ENCODE results near the gene JADE2.
"Not testable (repeated sequence)": the region's sequence is repeated elsewhere in the genome, so short reads cannot be mapped to it uniquely, and the experiment has no call there.

JADE2 gene

GRCh38 chr5:134552301-134552700, 26.8 kb downstream of the JADE2 start:
- DNase-seq (ENCODE audit: low read depth) = no peak

GRCh38 chr5:134552716-134553115, 27.2 kb downstream of the JADE2 start:
- DNase-seq (ENCODE audit: low read depth) = not testable (repeated sequence)

DNA sequence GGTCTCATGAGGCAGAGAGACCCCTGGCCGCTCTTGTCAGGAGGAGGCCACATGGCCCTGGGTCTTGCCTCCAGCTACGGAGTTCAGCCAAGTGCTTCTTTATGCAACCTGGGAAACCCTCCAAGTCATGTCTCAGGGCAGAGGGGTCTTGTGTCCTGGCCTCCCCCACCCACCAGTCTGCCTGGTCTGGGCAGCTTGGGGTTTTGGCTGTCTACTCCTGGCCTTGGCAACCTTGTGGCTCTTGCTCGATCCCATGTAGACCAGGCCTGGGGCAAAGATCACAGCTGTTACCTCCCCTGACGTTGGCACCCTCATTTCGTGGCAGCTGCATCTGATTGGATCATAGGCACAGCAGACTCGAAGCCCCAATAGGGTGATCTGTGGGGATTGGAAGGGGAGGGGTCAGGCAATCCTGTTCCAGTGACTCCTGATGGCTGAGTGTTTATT, 28.4 kb downstream of the JADE2 start:
- DNase-seq (ENCODE audit: low read depth) = no peak

- DNase-seq (ENCODE audit: low read depth) = no peak
Measured at GRCh38 chr5:134554319-134555222, 29.1 kb downstream of the JADE2 start.

DNA sequence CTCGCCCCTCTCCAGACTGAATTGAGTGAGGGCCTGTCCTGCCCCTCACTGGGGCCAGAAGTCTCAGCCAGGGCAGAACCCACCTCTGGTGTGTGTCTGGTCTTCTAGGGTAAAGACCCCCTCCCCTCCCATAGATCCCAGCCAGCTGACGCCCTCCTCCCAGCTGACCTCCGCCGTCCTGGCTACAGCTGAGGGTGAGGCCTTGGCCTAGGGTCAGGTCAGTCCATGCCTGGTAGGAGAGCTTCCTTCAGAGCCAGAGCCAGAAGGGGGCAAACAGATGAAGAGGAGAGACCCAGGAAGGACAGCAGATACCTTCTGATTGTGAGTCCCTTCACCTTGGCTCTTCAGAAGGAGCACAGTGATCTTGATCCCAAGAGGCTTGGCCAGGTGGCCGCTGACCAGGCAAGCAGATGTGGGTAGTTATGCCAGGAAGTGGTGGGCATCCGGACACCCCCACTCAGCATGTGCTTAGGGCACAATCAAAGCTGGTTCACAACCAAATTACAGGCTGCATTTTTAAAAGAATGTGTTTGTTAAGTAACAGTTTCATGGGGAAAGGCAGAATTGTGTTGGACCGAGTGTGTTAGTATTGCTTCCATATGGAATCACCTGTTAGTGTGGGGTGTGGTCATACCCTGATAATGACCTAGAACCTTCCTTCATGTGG, 29.9 kb downstream of the JADE2 start:
- no peak for DNase-seq (ENCODE audit: low read depth)

DNA sequence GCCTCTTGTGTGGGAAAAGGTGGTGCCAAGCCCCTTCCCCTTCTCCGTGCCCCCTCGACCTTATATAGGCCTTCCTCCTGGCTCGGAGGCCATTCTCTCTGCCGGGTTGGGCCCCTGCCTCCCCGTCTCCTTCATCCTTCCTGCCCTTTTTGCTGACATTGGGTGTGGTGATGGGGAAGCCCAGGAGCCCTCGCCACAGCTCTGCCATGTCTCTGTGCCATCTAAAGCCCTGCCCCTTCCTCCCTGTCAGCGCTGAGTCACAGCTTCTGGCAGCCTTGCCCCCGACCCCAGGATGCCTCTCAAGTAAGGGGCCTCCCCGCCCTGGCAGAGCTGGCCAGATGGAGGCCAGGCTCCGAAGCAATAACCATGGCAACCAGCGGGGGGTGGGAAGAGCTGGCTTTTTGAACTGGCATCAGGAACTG, 30.4 kb downstream of the JADE2 start:
- DNase-seq (ENCODE audit: low read depth) = peak; percentile 52

DNA sequence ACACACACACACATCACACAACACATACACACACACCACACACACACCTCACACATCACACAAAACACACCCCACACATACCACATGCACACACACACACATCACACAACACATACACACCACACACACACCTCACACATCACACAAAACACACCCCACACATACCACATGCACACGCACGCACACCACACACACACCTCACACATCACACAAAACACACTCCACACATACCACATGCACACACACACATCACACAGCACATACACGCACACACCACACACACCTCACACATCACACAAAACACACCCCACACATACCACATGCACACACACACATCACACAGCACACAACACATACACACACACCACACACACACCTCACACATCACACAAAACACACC, 31.1 kb downstream of the JADE2 start:
- not testable (repeated sequence) for DNase-seq (ENCODE audit: low read depth)

DNA sequence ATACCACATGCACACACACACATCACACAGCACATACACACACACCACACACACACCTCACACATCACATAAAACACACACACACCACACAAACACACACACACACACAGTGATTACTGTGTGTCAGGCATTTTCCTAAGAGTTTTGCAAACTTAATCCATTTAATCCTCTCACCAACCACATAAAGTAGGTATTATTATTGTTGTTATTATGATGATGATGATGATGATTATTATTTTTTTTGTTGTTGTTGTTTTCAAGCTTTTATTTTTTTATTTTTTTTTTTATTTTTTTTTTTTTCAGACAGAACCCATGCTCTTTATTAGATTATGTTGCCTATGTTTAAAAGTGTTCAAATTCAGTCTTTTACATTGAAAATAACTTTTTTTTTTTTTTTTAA, 31.5 kb downstream of the JADE2 start:
- no peak for DNase-seq (ENCODE audit: low read depth)

- DNase-seq (ENCODE audit: low read depth) = no peak
Measured at GRCh38 chr5:134559672-134560071, 34.2 kb downstream of the JADE2 start.

- no peak for DNase-seq (ENCODE audit: low read depth)
Measured at GRCh38 chr5:134560698-134561097, 35.2 kb downstream of the JADE2 start.

DNA sequence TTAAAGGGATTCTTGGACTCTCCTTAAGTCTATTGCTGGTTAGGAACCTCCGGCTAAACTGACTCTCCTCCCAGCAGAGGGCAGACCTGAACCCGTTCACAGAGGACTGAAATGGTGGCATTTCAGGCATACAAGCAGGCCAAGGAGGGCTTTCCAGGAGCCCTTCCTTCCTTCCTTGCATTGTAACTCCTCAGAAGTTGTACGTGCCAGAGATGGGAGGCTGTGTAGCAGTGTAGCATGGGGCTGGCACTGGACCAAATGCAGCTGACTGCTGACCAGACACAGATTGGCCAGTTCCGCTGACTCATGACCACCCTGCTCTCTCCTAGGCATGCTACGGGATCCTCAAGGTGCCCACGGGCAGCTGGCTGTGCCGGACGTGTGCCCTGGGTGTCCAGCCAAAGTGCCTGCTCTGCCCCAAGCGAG, 36.4 kb downstream of the JADE2 start:
- no peak for DNase-seq (ENCODE audit: low read depth)

GRCh38 chr5:134563221-134563620, 37.8 kb downstream of the JADE2 start:
- no peak for DNase-seq (ENCODE audit: low read depth)

GRCh38 chr5:134563962-134564361, 38.5 kb downstream of the JADE2 start:
- DNase-seq (ENCODE audit: low read depth) = no peak

GRCh38 chr5:134564396-134564795, 38.9 kb downstream of the JADE2 start:
- DNase-seq (ENCODE audit: low read depth) = no peak

DNA sequence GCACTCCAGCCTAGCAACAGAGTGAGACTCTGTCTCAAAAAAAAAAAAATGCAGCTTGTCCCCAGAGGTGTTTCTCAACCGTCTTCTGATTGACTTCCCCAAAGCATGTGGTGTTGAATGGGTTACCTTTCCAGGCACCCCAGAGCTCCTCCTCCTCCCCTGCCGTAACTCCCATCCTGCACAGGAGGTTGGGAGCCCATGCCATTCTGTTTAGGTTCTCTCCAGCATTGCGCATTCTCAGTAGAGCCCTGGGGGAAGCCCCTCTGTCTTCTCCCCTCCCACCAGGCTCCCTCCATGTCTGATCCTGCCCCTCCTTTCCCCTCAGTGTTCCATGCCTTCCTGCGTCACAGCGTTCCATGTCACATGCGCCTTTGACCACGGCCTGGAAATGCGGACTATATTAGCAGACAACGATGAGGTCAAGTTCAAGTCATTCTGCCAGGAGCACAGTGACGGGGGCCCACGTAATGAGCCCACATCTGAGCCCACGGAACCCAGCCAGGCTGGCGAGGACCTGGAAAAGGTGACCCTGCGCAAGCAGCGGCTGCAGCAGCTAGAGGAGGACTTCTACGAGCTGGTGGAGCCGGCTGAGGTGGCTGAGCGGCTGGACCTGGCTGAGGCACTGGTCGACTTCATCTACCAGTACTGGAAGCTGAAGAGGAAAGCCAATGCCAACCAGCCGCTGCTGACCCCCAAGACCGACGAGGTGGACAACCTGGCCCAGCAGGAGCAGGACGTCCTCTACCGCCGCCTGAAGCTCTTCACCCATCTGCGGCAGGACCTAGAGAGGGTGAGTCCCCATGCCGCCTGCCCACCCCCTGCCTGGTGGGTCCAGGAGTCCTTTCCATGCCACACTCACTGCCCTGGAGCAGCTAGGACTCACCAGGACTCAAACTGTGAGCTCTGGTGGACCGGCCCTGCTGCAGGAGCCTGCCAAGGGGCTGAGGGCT, 40.6 kb downstream of the JADE2 start:
- DNase-seq (ENCODE audit: low read depth) = no peak

GRCh38 chr5:134566741-134567221, 41.3 kb downstream of the JADE2 start:
- no peak for DNase-seq (ENCODE audit: low read depth)

DNA sequence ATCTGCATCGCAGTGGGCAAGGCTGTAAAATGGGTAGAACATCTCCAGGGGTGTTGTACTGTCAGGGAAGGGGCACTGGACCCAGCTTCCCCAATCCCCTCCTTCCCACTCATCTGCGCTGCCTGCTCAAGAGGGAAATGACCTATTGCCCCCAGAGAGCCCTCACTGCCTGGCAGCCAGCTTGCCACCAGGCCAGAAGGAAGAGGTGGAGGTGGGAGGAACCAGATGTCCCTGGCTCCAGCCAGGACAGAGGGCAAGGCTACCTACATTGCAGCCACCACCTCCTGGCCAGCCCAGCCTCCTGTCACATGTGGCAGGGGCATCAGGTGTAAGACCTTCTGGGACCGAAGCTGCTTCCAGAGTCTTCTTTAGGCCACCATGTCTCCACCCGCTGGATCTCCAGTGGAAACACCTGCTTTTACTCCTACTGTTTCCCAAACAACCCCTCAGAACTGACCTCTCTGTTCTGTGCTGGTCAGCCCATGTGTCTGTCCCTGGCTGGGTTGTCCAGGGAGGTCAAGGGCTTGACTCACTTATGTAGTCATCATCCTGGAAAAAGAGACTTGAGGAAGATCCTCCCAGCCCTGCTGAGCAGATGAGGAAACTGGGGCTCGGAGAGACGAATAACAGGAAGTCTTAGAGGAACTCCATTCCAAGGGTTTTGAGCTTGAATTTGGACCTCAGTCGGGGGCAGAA, 42.3 kb downstream of the JADE2 start:
- DNase-seq (ENCODE audit: low read depth) = no peak

DNA sequence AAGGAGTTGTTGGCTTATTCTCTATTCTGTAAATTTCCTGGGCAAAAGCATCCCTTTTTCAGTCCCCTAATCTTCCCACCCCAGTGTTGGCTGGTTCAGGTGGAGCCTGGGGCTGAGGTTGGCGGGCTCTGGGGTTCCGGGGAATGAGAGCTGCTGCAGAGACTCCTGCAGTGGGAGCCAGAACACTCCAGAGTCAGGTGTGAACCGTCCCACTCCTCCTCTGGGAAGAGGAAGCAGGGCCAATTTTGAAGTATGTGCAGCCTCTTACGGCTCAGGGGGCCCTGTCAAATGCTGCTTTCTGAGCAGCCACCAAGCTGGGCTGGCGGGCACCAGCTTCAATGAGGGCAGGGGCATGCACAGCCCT, 42.8 kb downstream of the JADE2 start:
- DNase-seq (ENCODE audit: low read depth) = no peak

DNA sequence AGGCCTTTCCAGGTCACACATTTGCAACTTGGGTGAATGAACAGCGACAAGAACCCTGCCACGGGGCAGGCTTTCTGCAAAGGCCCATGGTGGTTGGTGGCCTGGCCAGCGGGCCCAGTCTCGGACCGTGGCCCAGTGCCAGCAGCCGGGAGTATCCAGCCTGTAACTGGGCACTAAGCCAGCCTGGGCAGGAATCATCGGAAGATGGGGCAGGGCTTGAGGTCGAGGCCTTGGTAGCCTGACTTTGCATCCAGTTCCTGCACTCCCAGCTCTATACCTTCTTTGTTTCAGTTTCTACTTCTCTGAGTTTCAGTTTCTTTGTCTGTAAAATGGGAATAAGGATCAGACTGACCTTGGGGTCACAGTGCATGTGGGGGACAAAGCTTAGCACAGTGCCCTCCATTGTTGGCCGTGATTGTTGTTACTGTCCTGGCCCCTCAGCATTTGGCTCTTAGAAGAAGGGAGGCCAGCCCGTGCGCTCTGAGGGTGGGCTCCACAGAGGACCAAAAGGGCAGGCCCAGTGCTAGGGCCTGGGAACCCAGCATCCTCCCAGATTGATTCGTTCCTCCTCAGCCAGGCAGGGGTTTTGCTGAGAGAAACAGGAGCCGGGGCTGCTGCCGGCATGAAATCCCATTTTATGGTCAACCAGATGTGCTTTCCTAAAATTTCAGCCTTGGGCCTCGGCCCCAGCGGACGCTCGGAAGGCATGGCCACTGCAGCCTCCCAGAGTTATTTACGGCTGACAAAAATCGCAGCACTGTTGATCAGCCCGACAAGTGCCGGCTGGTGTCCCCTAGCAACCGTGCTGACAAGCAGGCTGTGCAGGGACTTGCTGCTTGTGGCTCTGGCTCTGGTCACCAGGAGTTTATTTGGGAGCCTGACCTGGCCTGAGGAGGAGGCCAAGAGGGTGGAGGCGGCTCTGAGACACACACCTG, 43.6 kb downstream of the JADE2 start:
- no peak for DNase-seq (ENCODE audit: low read depth)

DNA sequence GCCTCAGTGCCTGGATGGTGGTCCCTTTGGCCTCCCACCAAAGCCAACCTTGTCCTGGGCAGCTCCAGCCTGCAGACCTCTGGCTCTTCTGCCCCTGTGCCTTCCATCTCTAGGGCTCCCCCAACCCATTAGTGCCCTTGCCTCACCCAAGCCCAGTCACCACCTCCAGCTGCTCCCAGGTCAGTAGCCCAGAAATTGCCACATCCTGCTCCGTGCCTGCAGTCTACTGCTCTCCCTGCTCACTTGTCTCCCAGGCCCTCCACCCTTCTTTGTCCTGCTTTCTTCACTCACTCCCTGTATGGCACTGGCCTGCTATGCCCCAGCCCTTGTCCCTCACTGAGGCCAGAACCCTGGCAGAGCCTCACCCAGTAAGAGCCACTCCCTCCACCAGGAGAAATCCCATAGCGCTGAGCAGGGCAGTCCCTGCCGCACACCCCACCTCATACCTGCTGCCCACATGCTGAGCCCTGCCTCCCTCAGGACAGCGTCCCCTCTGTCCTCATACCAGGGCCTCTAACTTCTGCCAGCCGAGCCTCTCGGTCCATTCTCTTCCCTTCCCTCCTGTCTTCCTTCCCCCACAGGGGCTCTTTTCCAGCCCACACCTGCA, 44.4 kb downstream of the JADE2 start:
- DNase-seq (ENCODE audit: low read depth) = no peak

Data from stimulated activated CD8-positive, alpha-beta memory T cell treated with anti-CD3 and anti-CD28 coated beads, Interleukin-12 subunit alpha, Interleukin-12 subunit beta, amount 100 ng/mL, for 1 hour (primary cell).